Measurements from ENCODE around the gene TEAD1.

- TF ChIP-seq CTCF (IDR thresholded peaks at IDR 0.05; ENCODE audit: extremely low read depth in 1 of 2, insufficient read depth in 1 of 2, low read depth in 1 of 2, low read length in 2 of 2) = no peak
- no peak for TF ChIP-seq POLR2A (IDR thresholded peaks at IDR 0.05; ENCODE audit: low read depth, low read length)
- TF ChIP-seq JUN (IDR thresholded peaks at IDR 0.05; ENCODE audit: borderline replicate concordance, insufficient read depth, insufficient read length, low read depth) = no peak
- no peak for TF ChIP-seq POLR2AphosphoS5 (IDR thresholded peaks at IDR 0.05; ENCODE audit: insufficient read depth, low read depth, low read length)
- no peak for TF ChIP-seq EZH2 (IDR thresholded peaks at IDR 0.05; ENCODE audit: borderline replicate concordance, low read depth, low read length, severe bottlenecking)
- TF ChIP-seq MAX (IDR thresholded peaks at IDR 0.05; ENCODE audit: insufficient read depth, insufficient read length) = no peak
- TF ChIP-seq GATA2 (IDR thresholded peaks at IDR 0.05; ENCODE audit: insufficient read depth, insufficient read length, low read depth, low read length) = peak; percentile 46
These were observed 140.9 kb downstream of the TEAD1 start for GRCh38 chr11:12815129-12815480.
